Left ventricle myocardium superior (tissue), 1 donor: ENCODE data around the gene PPIG. TPM values are rescaled to one million over a fixed set of nuclear protein-coding genes. Genes with fewer than 3 reads are reported as not detected.
"Not testable (repeated sequence)": the region's sequence is repeated elsewhere in the genome, so short reads cannot be mapped to it uniquely, and the experiment has no call there.

Source experiments
- ATAC-seq: fragments of 200-7000 bp; cut with Tn5 transposase; one replicate; pipeline ENCODE4 v1.9.1; 2020; ENCODE audit warnings: mild to moderate bottlenecking, moderate library complexity
- DNase-seq: peaks from one replicate; pipeline ENCODE4 v3.0.0-alpha.2; 2020
- intact Hi-C: fragments of 100-400 bp; cut with micrococcal nuclease; formaldehyde crosslinking; loops from one replicate; pipeline ENCODE4 v1.11.0; 2022
- total RNA-seq: library from RNA; stranded (reverse); fragmentation: NEBNext Ultra II Directional; extraction: Animal tissue kit (Norgen Biotek cat#: 25700); gene quantifications from one replicate; pipeline ENCODE4 v1.2.1, GENCODE V29; 2021
- donor health status: DM: no; HTN: yes; CAD: no; lungs with severe emphysema.

PPIG gene
- total RNA-seq, 1 donor from 2014 or later = 35.2 TPM

- DNase-seq, intact Hi-C loops, ATAC-seq: not testable (repeated sequence)
Observed at GRCh38 chr2:169686825-169687224, 102.7 kb downstream of the PPIG start.

- DNase-seq, ATAC-seq, intact Hi-C loops: not testable (repeated sequence)
Observed at GRCh38 chr2:169687943-169688342, 103.8 kb downstream of the PPIG start.

- intact Hi-C loops = no loop called here
- ATAC-seq (no peak), DNase-seq (no peak)
Observed at GRCh38 chr2:169690958-169691357, 106.8 kb downstream of the PPIG start.

Other genes starting within 250 kb of the PPIG start
- gene LRP2, start 221.8 kb upstream of the PPIG start, total RNA-seq = 2.0 TPM
- 7.5 TPM for gene BBS5, start 104.9 kb upstream of the PPIG start, total RNA-seq
- gene KLHL41, start 74.6 kb upstream of the PPIG start, total RNA-seq = 168 TPM
- gene FASTKD1, start 10.5 kb upstream of the PPIG start, total RNA-seq = 111 TPM
- not detected for gene CFAP210, start 110.1 kb downstream of the PPIG start, total RNA-seq
- 3.4 TPM for gene PHOSPHO2, start 110.1 kb downstream of the PPIG start, total RNA-seq
- gene KLHL23, start 149.5 kb downstream of the PPIG start, total RNA-seq = 23.0 TPM
- gene SSB, start 214.5 kb downstream of the PPIG start, total RNA-seq = 54.8 TPM
- gene METTL5, start 240.6 kb downstream of the PPIG start, total RNA-seq = 67.8 TPM
- 127 TPM for gene UBR3, start 243.1 kb downstream of the PPIG start, total RNA-seq